Testis (tissue), 3 donors: ENCODE data around the gene STRN4. TPM values are rescaled to one million over a fixed set of nuclear protein-coding genes. Genes with fewer than 3 reads are reported as not detected.

Experiments used
- DNase-seq: peaks from one replicate; pipeline ENCODE4 v3.0.0-alpha.2; 2019
- H3K27ac ChIP-seq, 2 donors: fragments of 200-600 bp; sonication (generic); one replicate each; pipeline ENCODE4 v1.5.1; 2019
- H3K27me3 ChIP-seq: fragments of 200-600 bp; sonication (generic); one replicate; pipeline ENCODE4 v1.5.1; 2019
- H3K36me3 ChIP-seq: fragments of 200-600 bp; sonication (generic); one replicate; pipeline ENCODE4 v1.5.1; 2017; ENCODE audit warnings: low read depth; ENCODE audit errors: missing control alignments
- H3K4me1 ChIP-seq: fragments of 200-600 bp; sonication (generic); one replicate; pipeline ENCODE4 v1.5.1; 2019
- H3K4me3 ChIP-seq, 2 donors: fragments of 200-600 bp; sonication (generic); one replicate each; pipeline ENCODE4 v1.5.1; 2017 to 2019
- H3K9me3 ChIP-seq: fragments of 200-600 bp; sonication (generic); one replicate; pipeline ENCODE4 v1.5.1; 2017
- CTCF ChIP-seq, 3 experiments: fragments of 450-650 bp in 2 of 3; fragments of 200-600 bp in 1 of 3; sonication (generic) in 1 of 3; IDR thresholded peaks; one replicate each; pipeline ENCODE4 v1.5.1; 2016 to 2019; ENCODE audit warnings: antibody characterized with exemption in 3 of 3, mild to moderate bottlenecking in 2 of 3, moderate library complexity in 1 of 3
- POLR2A ChIP-seq: fragments of 450-650 bp; IDR thresholded peaks from one replicate; pipeline ENCODE4 v1.6.1; 2017; ENCODE audit warnings: antibody characterized with exemption, mild to moderate bottlenecking, moderate library complexity
- WGBS, 2 donors: methylation state at CpG; one replicate each; pipeline ENCODE4 v1.1.5; 2018; 5-methylcytosine and 5-hydroxymethylcytosine counted together
- intact Hi-C: fragments of 100-400 bp; cut with DNase I; formaldehyde crosslinking; loops from one replicate; pipeline ENCODE4 v1.15.1; 2023; ENCODE audit warnings: low total_unique reads
- microRNA counts, 2 donors: library from miRNA; unstranded; fragments of <30 nt; microRNA quantifications; one replicate each; lab custom pipeline; 2016
- microRNA-seq, 2 donors: library from miRNA; unstranded; fragments of <30 nt; microRNA quantifications; one replicate each; pipeline ENCODE4, GENCODE V29; 2016; ENCODE audit warnings: borderline number of aligned reads in 2 of 2, borderline replicate concordance in 1 of 2
- polyA plus RNA-seq: library from polyadenylated mRNA; stranded (reverse); fragments of 350-450 nt; fragmentation: Illumina TruSeq; extraction: RNeasy Lipid Tissue Mini Kit (QIAGEN cat#74804); gene quantifications from one replicate; pipeline ENCODE4 v1.2.3, GENCODE V29; 2014; ENCODE audit warnings: low read depth, low replicate concordance; ENCODE audit not compliant: insufficient read depth
- small RNA-seq, 2 donors: library from RNA; depleted of rRNA; stranded (forward); fragments of <200 nt; gene quantifications; one replicate each; pipeline ENCODE3, GENCODE V24; 2016
- total RNA-seq, 2 donors: library from RNA; depleted of rRNA; stranded (reverse); fragments of >200 nt; gene quantifications; one replicate each; pipeline ENCODE4 v1.2.3, GENCODE V29; 2016

The STRN4 gene
- total and polyA plus RNA-seq, 3 donors from 2014 or later: 213 to 308 (median 229) TPM

GRCh38 chr19:46674416-46675178 lies 71.7 kb downstream of the STRN4 start:
- H3K4me3 ChIP-seq: no peak overlapping the region
- H3K27me3 ChIP-seq: no peaks in the 10 kb centered on the region
- no peaks in the 10 kb centered on the region for H3K36me3 ChIP-seq
- H3K9me3 ChIP-seq: no peaks in the 10 kb centered on the region
- H3K27ac ChIP-seq: peak overlapping the region in 1 of 2 donors; percentile 24
- WGBS, 2 donors: 56 to 61% methylated on average over 18 to 21 of the region's 21 CpGs
- TF ChIP-seq POLR2A (no peak), CTCF (IDR thresholded peaks at IDR 0.05) (no peak)
- intact Hi-C loops: no loop called here
- no peaks in the 10 kb centered on the region for H3K4me1 ChIP-seq
- peak; percentile 71 for DNase-seq

DNA sequence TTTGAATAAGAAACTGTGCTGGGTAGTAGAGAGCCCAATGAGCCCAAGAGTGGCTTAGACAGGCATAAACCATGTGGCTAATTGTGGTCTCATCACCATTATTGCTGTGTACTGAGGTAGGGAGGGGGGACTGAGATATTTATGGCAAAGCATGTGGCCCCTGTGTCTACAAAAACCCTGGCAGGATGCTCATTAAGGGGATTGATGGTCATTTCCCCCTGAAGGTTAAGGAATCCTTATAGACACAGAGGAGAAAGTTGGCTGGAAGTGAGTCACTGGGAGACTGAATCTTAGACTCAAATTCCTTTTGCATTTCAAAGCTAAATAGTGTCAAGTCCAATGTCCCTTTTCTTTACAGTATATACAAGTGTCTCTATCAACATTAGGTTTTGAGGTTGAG lies 75.4 kb downstream of the STRN4 start:
- Histone ChIP-seq H3K4me1 (no peaks in the 10 kb centered on the region), H3K9me3 (no peaks in the 10 kb centered on the region), H3K27ac (no peak overlapping the region), H3K36me3 (no peaks in the 10 kb centered on the region), H3K27me3 (no peaks in the 10 kb centered on the region), H3K4me3 (no peak overlapping the region)
- DNase-seq: no peak
- TF ChIP-seq POLR2A: no peak
- no peak for TF ChIP-seq CTCF (IDR thresholded peaks at IDR 0.05)
- intact Hi-C loops: no loop called here

MicroRNAs within 50 kb of the gene (microRNA counts, 767-probe panel; counts per million panel counts)
- 1,987 to 5,406 counts per million in 2 donors for microRNA hsa-miR-320e (lab: Ali Mortazavi, UCI)

Small RNA genes lying within 50 kb of the gene (microRNA-seq; reads per million reads assigned to microRNA genes)
- 6.2 to 10.4 reads per million in 2 donors for gene MIR320E

Small RNA genes lying within 50 kb of the gene (small RNA-seq; reads per million reads assigned to genes)
- gene MIR320E (0 to 0.18 reads per million in 2 donors), gene RF00019 (0 reads per million in 2 donors), gene RN7SL364P (0 to 0.19 reads per million in 2 donors)

Other genes with a start within 250 kb of the STRN4 start
- gene CALM3, start 145.1 kb downstream of the STRN4 start, total RNA-seq: 100 to 1,000 TPM; 357 to 380 TPM
- 889 TPM for gene CALM3, start 145.1 kb downstream of the STRN4 start, polyA plus RNA-seq
- gene PTGIR, start 121.4 kb downstream of the STRN4 start, total RNA-seq: under 1 TPM; 0.63 to 0.87 TPM
- 1.0 TPM for gene PTGIR, start 121.4 kb downstream of the STRN4 start, polyA plus RNA-seq
- gene GNG8, start 110.2 kb downstream of the STRN4 start, total RNA-seq: not detected
- not detected for gene GNG8, start 110.2 kb downstream of the STRN4 start, polyA plus RNA-seq
- gene DACT3, start 85.3 kb downstream of the STRN4 start, total RNA-seq: 10 to 100 TPM; 17.2 to 30.6 TPM
- gene DACT3, start 85.3 kb downstream of the STRN4 start, polyA plus RNA-seq: 19.8 TPM
- gene PRKD2, start 29.3 kb downstream of the STRN4 start, total RNA-seq: 10 to 100 TPM; 25.6 to 35.4 TPM
- gene PRKD2, start 29.3 kb downstream of the STRN4 start, polyA plus RNA-seq: 22.6 TPM
- 10 to 100 TPM; 33.0 to 37.2 TPM for gene FKRP, start 393 bp downstream of the STRN4 start, total RNA-seq
- 22.9 TPM for gene FKRP, start 393 bp downstream of the STRN4 start, polyA plus RNA-seq
- 10 to 100 TPM; 58.1 to 69.9 TPM for gene SLC1A5, start 42.1 kb upstream of the STRN4 start, total RNA-seq
- gene SLC1A5, start 42.1 kb upstream of the STRN4 start, polyA plus RNA-seq: 91.0 TPM
- gene AP2S1, start 104.4 kb upstream of the STRN4 start, total RNA-seq: 100 to 1,000 TPM; 121 to 140 TPM
- 127 TPM for gene AP2S1, start 104.4 kb upstream of the STRN4 start, polyA plus RNA-seq
- 100 to 1,000 TPM in 1 of 2 donors, 10 to 100 TPM in 1; 71.9 to 112 TPM for gene ARHGAP35, start 114.5 kb upstream of the STRN4 start, total RNA-seq
- gene ARHGAP35, start 114.5 kb upstream of the STRN4 start, polyA plus RNA-seq: 155 TPM